C4-2B (cell line): ENCODE data around the gene USP53.

Experiments used
- ZFX ChIP-seq: fragments of 450-650 bp; IDR thresholded peaks from 2 replicates; pipeline ENCODE4 v1.6.1; 2017
- TF ChIP-seq, protein P1 (sequence below): fragments of 450-650 bp; conservative IDR thresholded peaks from 2 replicates; pipeline ENCODE4 v1.5.1; 2017; ENCODE audit warnings: mild to moderate bottlenecking

DNA sequence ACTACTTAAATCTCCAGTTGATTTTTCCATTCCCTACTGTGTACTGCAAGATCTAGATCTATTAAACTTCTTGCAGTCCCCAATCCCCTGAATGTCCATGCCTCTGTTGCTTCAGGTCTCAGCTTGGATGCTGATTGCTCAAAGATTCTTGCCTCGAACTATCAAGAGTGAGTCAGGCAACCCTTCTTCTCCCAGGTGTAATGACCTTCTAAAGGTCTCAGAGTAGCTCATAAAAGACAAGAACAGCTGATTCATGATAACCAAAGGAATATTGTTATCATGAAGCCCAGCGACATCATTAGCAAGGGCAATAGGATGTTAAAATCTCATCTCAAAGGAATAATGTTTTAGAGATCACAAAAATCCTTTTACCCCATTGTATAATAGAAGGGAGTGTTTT lies 116.2 kb downstream of the USP53 start:
- TF ChIP-seq, protein P1, sequence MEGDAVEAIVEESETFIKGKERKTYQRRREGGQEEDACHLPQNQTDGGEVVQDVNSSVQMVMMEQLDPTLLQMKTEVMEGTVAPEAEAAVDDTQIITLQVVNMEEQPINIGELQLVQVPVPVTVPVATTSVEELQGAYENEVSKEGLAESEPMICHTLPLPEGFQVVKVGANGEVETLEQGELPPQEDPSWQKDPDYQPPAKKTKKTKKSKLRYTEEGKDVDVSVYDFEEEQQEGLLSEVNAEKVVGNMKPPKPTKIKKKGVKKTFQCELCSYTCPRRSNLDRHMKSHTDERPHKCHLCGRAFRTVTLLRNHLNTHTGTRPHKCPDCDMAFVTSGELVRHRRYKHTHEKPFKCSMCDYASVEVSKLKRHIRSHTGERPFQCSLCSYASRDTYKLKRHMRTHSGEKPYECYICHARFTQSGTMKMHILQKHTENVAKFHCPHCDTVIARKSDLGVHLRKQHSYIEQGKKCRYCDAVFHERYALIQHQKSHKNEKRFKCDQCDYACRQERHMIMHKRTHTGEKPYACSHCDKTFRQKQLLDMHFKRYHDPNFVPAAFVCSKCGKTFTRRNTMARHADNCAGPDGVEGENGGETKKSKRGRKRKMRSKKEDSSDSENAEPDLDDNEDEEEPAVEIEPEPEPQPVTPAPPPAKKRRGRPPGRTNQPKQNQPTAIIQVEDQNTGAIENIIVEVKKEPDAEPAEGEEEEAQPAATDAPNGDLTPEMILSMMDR, result no peak
- TF ChIP-seq ZFX, result no peak
